HEK293T (cell line): Measurements from ENCODE around the gene YWHAH.

Experiments
- CTCF ChIA-PET: fragments of 350-600 bp; formaldehyde crosslinking; extraction: SDS; loops from one replicate; lab custom pipeline; 2021; ENCODE audit warnings: antibody characterized with exemption, inconsistent platforms; lab: Yijun Ruan, JAX
- POLR2A ChIA-PET: fragments of 350-600 bp; formaldehyde crosslinking; extraction: SDS; loops from one replicate; lab custom pipeline; 2020; ENCODE audit warnings: antibody characterized with exemption, inconsistent platforms; lab: Yijun Ruan, JAX
- DNase-seq: peaks from one replicate; pipeline ENCODE4 v3.0.0; 2012; ENCODE audit warnings: mixed read lengths; ENCODE audit errors: extremely low spot score
- ARNT ChIP-seq: fragments of 450-650 bp; IDR thresholded peaks from 2 replicates; pipeline ENCODE4 v1.6.1; 2017; ENCODE audit warnings: mild to moderate bottlenecking
- BHLHE40 ChIP-seq: fragments of 450-650 bp; IDR thresholded peaks from 2 replicates; pipeline ENCODE4 v1.6.1; 2016; ENCODE audit warnings: mild to moderate bottlenecking, moderate library complexity, borderline replicate concordance
- CTBP1 ChIP-seq: fragments of 450-650 bp; IDR thresholded peaks from 2 replicates; pipeline ENCODE4 v1.6.1; 2016; ENCODE audit warnings: borderline replicate concordance
- ELF4 ChIP-seq: fragments of 450-650 bp; IDR thresholded peaks from 2 replicates; pipeline ENCODE4 v1.6.1; 2017; ENCODE audit warnings: antibody characterized with exemption
- FOXA1 ChIP-seq: fragments of 450-650 bp; IDR thresholded peaks from 2 replicates; pipeline ENCODE4 v1.6.1; 2016; ENCODE audit warnings: mild to moderate bottlenecking
- FOXK2 ChIP-seq: fragments of 450-650 bp; IDR thresholded peaks from 2 replicates; pipeline ENCODE4 v1.6.1; 2016; ENCODE audit warnings: mild to moderate bottlenecking
- FOXM1 ChIP-seq: fragments of 450-650 bp; IDR thresholded peaks from 2 replicates; pipeline ENCODE4 v1.6.1; 2017; ENCODE audit warnings: mild to moderate bottlenecking, borderline replicate concordance
- HDGF ChIP-seq: fragments of 450-650 bp; IDR thresholded peaks from 2 replicates; pipeline ENCODE4 v1.6.1; 2017; ENCODE audit warnings: antibody characterized with exemption, borderline replicate concordance
- L3MBTL2 ChIP-seq: fragments of 450-650 bp; conservative IDR thresholded peaks from 2 replicates; pipeline ENCODE4 v1.6.1; 2016; ENCODE audit warnings: mild to moderate bottlenecking
- LEF1 ChIP-seq: fragments of 450-650 bp; IDR thresholded peaks from 2 replicates; pipeline ENCODE4 v1.6.1; 2017; ENCODE audit warnings: mild to moderate bottlenecking, borderline replicate concordance
- NFRKB ChIP-seq: fragments of 450-650 bp; IDR thresholded peaks from 2 replicates; pipeline ENCODE4 v1.6.1; 2016; ENCODE audit warnings: mild to moderate bottlenecking, moderate library complexity
- SP1 ChIP-seq: fragments of 450-650 bp; IDR thresholded peaks from 2 replicates; pipeline ENCODE4 v1.6.1; 2017
- SUZ12 ChIP-seq: fragments of 450-650 bp; IDR thresholded peaks from 2 replicates; pipeline ENCODE4 v1.6.1; 2016; ENCODE audit warnings: mild to moderate bottlenecking
- TARDBP ChIP-seq: fragments of 450-650 bp; IDR thresholded peaks from 2 replicates; pipeline ENCODE4 v1.6.1; 2016
- ZNF384 ChIP-seq: fragments of 450-650 bp; IDR thresholded peaks from 2 replicates; pipeline ENCODE4 v1.6.1; 2016
- TF ChIP-seq, protein P1 (sequence below): fragments of 450-650 bp; IDR thresholded peaks from 2 replicates; pipeline ENCODE4 v1.6.1; 2016

Gene YWHAH

DNA sequence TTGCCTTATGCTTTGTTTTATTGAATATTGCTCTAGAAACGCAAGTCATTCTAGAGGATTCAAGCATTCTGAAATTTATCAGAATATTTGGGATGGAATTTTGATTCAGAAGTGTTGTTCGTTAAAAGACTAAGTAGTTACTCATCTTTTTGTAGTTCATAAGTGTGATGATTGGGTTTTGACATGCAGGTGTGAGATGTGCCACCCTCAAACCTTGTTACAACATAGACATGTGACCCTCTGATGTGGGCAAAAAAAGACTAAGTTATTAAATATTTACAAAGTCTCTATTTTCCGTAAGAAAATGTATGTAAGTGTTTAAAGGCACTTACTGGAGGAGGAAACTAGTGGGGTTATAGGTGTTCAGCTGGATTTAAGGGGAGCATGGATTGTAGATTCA is 8.9 kb downstream of the YWHAH start:
- POLR2A ChIA-PET = no interaction called here
- CTCF ChIA-PET = interaction anchor here (1.4 kb wide), 1 partner anchor 128 kb away, joined by 3 read pairs; no protein-coding TSS in a partner anchor
- TF ChIP-seq NFRKB (no peak), SP1 (no peak), SUZ12 (no peak), BHLHE40 (no peak), HDGF (no peak), ELF4 (no peak), FOXA1 (no peak), FOXK2 (no peak), TARDBP (no peak), FOXM1 (no peak), ZNF384 (no peak), LEF1 (no peak), L3MBTL2 (no peak), ARNT (no peak)
- TF ChIP-seq, protein P1, sequence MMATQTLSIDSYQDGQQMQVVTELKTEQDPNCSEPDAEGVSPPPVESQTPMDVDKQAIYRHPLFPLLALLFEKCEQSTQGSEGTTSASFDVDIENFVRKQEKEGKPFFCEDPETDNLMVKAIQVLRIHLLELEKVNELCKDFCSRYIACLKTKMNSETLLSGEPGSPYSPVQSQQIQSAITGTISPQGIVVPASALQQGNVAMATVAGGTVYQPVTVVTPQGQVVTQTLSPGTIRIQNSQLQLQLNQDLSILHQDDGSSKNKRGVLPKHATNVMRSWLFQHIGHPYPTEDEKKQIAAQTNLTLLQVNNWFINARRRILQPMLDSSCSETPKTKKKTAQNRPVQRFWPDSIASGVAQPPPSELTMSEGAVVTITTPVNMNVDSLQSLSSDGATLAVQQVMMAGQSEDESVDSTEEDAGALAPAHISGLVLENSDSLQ = no peak
- DNase-seq = no peak

GRCh38 chr22:31954535-31955523 is 10.5 kb downstream of the YWHAH start:
- DNase-seq = no peak
- TF ChIP-seq, protein P1 = no peak
- TF ChIP-seq LEF1 = no peak
- TF ChIP-seq NFRKB = no peak
- no peak for TF ChIP-seq TARDBP
- TF ChIP-seq ARNT = no peak
- no peak for TF ChIP-seq SUZ12
- TF ChIP-seq BHLHE40 = no peak
- no peak for TF ChIP-seq ELF4
- no peak for TF ChIP-seq FOXA1
- no peak for TF ChIP-seq ZNF384
- TF ChIP-seq FOXM1 = no peak
- no peak for TF ChIP-seq FOXK2
- ChIA-PET POLR2A (interaction anchor here (0.6 to 1.7 kb wide), 4 partner anchors 10 to 293 kb away, joined by 4 to 9 read pairs (median 4); partner anchors contain the start of genes PISD and YWHAH), CTCF (interaction anchor here (0.6 to 4.8 kb wide), 2 partner anchors 15 to 570 kb away, joined by 3 to 32 read pairs; no protein-coding TSS in a partner anchor)

- POLR2A ChIA-PET = interaction anchor here (1.7 kb wide), 1 partner anchor 11 kb away, joined by 9 read pairs; the partner anchor contains the start of gene YWHAH
These were observed 12.0 kb downstream of the YWHAH start for GRCh38 chr22:31956360-31956759.

GRCh38 chr22:31957970-31958594 is 13.7 kb downstream of the YWHAH start:
- no peak for TF ChIP-seq SUZ12
- TF ChIP-seq, protein P1 = no peak
- no peak for TF ChIP-seq LEF1
- TF ChIP-seq SP1 = no peak
- TF ChIP-seq CTBP1 = no peak
- TF ChIP-seq FOXM1 = no peak
- TF ChIP-seq FOXK2 = no peak
- TF ChIP-seq HDGF = no peak
- no peak for TF ChIP-seq FOXA1
- TF ChIP-seq BHLHE40 = no peak
- no peak for TF ChIP-seq ELF4
- no peak for DNase-seq
- ChIA-PET POLR2A (interaction anchor here (1.1 to 3.0 kb wide), 2 partner anchors 205 to 281 kb away, joined by 3 to 7 read pairs; partner anchors contain the start of gene DEPDC5), CTCF (interaction anchor here (4.8 kb wide), 1 partner anchor 12 kb away, joined by 32 read pairs; no protein-coding TSS in a partner anchor)

More at GRCh38 chr22:31956360-31956759, 12.0 kb downstream of the YWHAH start:
- CTCF ChIA-PET = interaction anchor here (4.8 kb wide), 1 partner anchor 14 kb away, joined by 32 read pairs; no protein-coding TSS in a partner anchor
- DNase-seq = no peak
- TF ChIP-seq FOXM1 (no peak), L3MBTL2 (no peak), ELF4 (no peak), SUZ12 (no peak), CTBP1 (no peak), LEF1 (no peak), FOXK2 (no peak), HDGF (no peak), NFRKB (no peak), SP1 (no peak), FOXA1 (no peak), TARDBP (no peak), ARNT (no peak), BHLHE40 (no peak), ZNF384 (no peak)
- TF ChIP-seq, protein P1 = no peak
